ENCODE measurements around the gene C16orf89.

Gene C16orf89

DNA sequence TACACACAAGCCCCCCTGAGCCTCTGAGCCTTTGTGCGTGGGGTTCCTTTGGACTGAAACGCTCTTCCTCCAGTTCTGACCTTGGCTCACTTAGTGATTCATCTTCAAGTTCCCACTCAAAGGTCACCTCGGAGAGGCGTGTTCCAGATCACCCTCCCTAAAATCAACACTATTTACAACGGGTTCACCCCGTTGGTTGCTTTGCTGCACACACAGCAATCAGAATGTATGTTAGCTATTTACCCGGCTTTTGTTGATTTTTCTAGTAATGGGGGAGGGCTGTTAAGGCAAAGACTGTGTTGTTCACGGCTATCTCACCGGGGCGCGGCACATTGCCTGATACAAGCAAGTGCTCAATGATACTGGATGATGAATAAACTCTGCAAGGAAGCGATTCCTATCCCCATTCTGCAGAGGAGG, 33.0 kb downstream of the C16orf89 start:
- Histone ChIP-seq H3K27me3 (ENCODE audit: insufficient read depth, poor library complexity, severe bottlenecking) (no peaks in the 10 kb centered on the region), H3K27ac (replicated peaks) (peak overlapping the region; percentile 63), H3K4me3 (replicated peaks; ENCODE audit: insufficient read depth, low read length) (peak overlapping the region; percentile 99)
- DNase-seq (ENCODE audit: low read depth in 1 of 2, low spot score in 1 of 2) = no peak
- no peak for TF ChIP-seq POLR2AphosphoS5 (IDR thresholded peaks at IDR 0.05; ENCODE audit: low read depth)
- TF ChIP-seq REST (IDR thresholded peaks at IDR 0.05; ENCODE audit: insufficient replicate concordance, low read depth) = no peak
- TF ChIP-seq, protein P1, sequence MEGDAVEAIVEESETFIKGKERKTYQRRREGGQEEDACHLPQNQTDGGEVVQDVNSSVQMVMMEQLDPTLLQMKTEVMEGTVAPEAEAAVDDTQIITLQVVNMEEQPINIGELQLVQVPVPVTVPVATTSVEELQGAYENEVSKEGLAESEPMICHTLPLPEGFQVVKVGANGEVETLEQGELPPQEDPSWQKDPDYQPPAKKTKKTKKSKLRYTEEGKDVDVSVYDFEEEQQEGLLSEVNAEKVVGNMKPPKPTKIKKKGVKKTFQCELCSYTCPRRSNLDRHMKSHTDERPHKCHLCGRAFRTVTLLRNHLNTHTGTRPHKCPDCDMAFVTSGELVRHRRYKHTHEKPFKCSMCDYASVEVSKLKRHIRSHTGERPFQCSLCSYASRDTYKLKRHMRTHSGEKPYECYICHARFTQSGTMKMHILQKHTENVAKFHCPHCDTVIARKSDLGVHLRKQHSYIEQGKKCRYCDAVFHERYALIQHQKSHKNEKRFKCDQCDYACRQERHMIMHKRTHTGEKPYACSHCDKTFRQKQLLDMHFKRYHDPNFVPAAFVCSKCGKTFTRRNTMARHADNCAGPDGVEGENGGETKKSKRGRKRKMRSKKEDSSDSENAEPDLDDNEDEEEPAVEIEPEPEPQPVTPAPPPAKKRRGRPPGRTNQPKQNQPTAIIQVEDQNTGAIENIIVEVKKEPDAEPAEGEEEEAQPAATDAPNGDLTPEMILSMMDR (IDR thresholded peaks at IDR 0.05; ENCODE audit: insufficient read depth, low read length) = no peak
- TF ChIP-seq GABPA (IDR thresholded peaks at IDR 0.05; ENCODE audit: low read depth) = no peak
- TF ChIP-seq SPI1 (IDR thresholded peaks at IDR 0.05; ENCODE audit: borderline replicate concordance, low read depth) = no peak

DNA sequence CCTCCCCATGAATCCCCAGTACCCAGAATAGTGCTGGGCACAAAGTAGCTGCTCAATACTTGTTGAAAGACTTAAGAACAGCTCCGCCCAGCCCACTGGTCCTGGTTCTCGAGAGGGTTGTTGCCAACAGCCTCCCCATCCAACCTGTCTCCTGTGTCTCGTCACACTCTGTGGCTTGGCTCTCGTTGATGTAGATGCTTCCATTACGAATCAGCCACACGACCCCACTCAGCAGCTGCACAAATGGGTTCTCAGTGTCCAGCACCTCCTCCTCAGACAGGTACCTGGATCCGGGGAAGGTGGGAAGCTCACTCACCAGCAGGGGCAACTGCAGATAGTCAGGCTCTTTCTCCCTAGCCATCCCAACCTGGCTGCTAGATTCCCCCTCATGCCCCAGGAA, 34.2 kb downstream of the C16orf89 start:
- DNase-seq (ENCODE audit: low read depth in 1 of 2, low spot score in 1 of 2) = no peak
- no peak overlapping the region for H3K4me3 ChIP-seq (replicated peaks; ENCODE audit: insufficient read depth, low read length)

GRCh38 chr16:5030251-5030870, 35.4 kb downstream of the C16orf89 start:
- Histone ChIP-seq H3K4me3 (replicated peaks; ENCODE audit: insufficient read depth, low read length) (no peak overlapping the region), H3K27ac (replicated peaks) (no peak overlapping the region), H3K27me3 (ENCODE audit: insufficient read depth, poor library complexity, severe bottlenecking) (no peaks in the 10 kb centered on the region)
- DNase-seq (ENCODE audit: low read depth in 1 of 2, low spot score in 1 of 2) = no peak
- TF ChIP-seq SPI1 (IDR thresholded peaks at IDR 0.05; ENCODE audit: borderline replicate concordance, low read depth) (peak; percentile 11; the same call in 1 of the 2 replicates), REST (IDR thresholded peaks at IDR 0.05; ENCODE audit: insufficient replicate concordance, low read depth) (no peak)

More for the DNA sequence above, 34.2 kb downstream of the C16orf89 start:
- Histone ChIP-seq H3K27me3 (ENCODE audit: insufficient read depth, poor library complexity, severe bottlenecking) (no peaks in the 10 kb centered on the region), H3K27ac (replicated peaks) (no peak overlapping the region)
- TF ChIP-seq REST (IDR thresholded peaks at IDR 0.05; ENCODE audit: insufficient replicate concordance, low read depth) = no peak
- no peak for TF ChIP-seq SPI1 (IDR thresholded peaks at IDR 0.05; ENCODE audit: borderline replicate concordance, low read depth)
- TF ChIP-seq, protein P1 (IDR thresholded peaks at IDR 0.05; ENCODE audit: insufficient read depth, low read length) = no peak
- no peak for TF ChIP-seq GABPA (IDR thresholded peaks at IDR 0.05; ENCODE audit: low read depth)
- no peak for TF ChIP-seq POLR2AphosphoS5 (IDR thresholded peaks at IDR 0.05; ENCODE audit: low read depth)
